SU-DHL-6 (cell line): ENCODE measurements around the gene DDX42.
A peak's percentile ranks its signal among the peaks of the same experiment; 100 is the strongest.

ENCODE experiments used
- H2AFZ ChIP-seq: fragments of 200-600 bp; sonication (generic); 2 replicates; pipeline ENCODE4 v1.6.1; 2014; ENCODE audit warnings: low read depth, mild to moderate bottlenecking, moderate library complexity, mixed read lengths, antibody characterized with exemption, low read length; ENCODE audit not compliant: severe bottlenecking
- H3F3A ChIP-seq: fragments of 200-600 bp; shearing (Covaris generic); 2 replicates; pipeline ENCODE4 v1.6.0; 2016; ENCODE audit warnings: antibody characterized with exemption, mild to moderate bottlenecking; ENCODE audit not compliant: insufficient read depth
- H3K27ac ChIP-seq: fragments of 200-600 bp; sonication (generic); 2 replicates; pipeline ENCODE4 v1.5.1; 2016; ENCODE audit warnings: low read depth, mild to moderate bottlenecking, low read length, moderate library complexity, mixed read lengths
- H3K27me3 ChIP-seq: fragments of 200-600 bp; sonication (generic), shearing (Covaris generic); 2 replicates; pipeline ENCODE4 v1.6.0; 2014; ENCODE audit warnings: mild to moderate bottlenecking, low read length
- H3K36me3 ChIP-seq: fragments of 200-600 bp; sonication (generic); 2 replicates; pipeline ENCODE4 v1.6.1; 2014; ENCODE audit warnings: mild to moderate bottlenecking, low read length, mixed read lengths
- H3K4me2 ChIP-seq: fragments of 300-600, 200-600 bp; shearing (Covaris generic), sonication (generic); 2 replicates; pipeline ENCODE4 v1.6.0; 2014; ENCODE audit warnings: low read length, low read depth, mild to moderate bottlenecking; ENCODE audit not compliant: poor library complexity, severe bottlenecking
- H3K4me3 ChIP-seq: fragments of 200-600 bp; sonication (generic); 2 replicates; pipeline ENCODE4 v1.5.1; 2014; ENCODE audit warnings: antibody characterized with exemption, low read length, mild to moderate bottlenecking, mixed read lengths; ENCODE audit not compliant: insufficient read depth, poor library complexity, severe bottlenecking
- H3K79me2 ChIP-seq: fragments of 200-600 bp; sonication (generic); 2 replicates; pipeline ENCODE4 v1.6.1; 2014; ENCODE audit warnings: mild to moderate bottlenecking, low read length, moderate library complexity; ENCODE audit not compliant: insufficient read depth
- H3K9ac ChIP-seq: fragments of 200-600 bp; sonication (generic); 2 replicates; pipeline ENCODE4 v1.7.0; 2014; ENCODE audit warnings: mild to moderate bottlenecking, low read length
- H3K9me2 ChIP-seq: fragments of 200-600 bp; sonication (generic); replicated peaks from 2 replicates; pipeline ENCODE4 v1.6.1; 2014; ENCODE audit warnings: low read length; ENCODE audit not compliant: insufficient read depth
- H3K9me3 ChIP-seq: fragments of 200-600 bp; sonication (generic); 2 replicates; pipeline ENCODE4 v1.6.1; 2014; ENCODE audit warnings: low read length, mixed read lengths; ENCODE audit not compliant: insufficient read depth
- H4K20me1 ChIP-seq: fragments of 200-600 bp; sonication (generic); 2 replicates; pipeline ENCODE4 v1.6.1; 2014; ENCODE audit warnings: low read depth, mild to moderate bottlenecking, antibody characterized with exemption, low read length, moderate library complexity, mixed read lengths
- CTCF ChIP-seq: fragments of 200-600 bp; sonication (generic); IDR thresholded peaks from one replicate; pipeline ENCODE4 v1.5.1; 2017; ENCODE audit warnings: antibody characterized with exemption, mild to moderate bottlenecking, low read length, moderate library complexity; ENCODE audit not compliant: insufficient read depth, poor library complexity, severe bottlenecking
- EZH2phosphoT487 ChIP-seq: fragments of 200-600 bp; sonication (generic), shearing (Covaris generic); conservative IDR thresholded peaks from 2 replicates; pipeline ENCODE4 v1.6.1; 2018; ENCODE audit warnings: mild to moderate bottlenecking, antibody characterized with exemption, low read length, moderate library complexity, mixed read lengths

Gene DDX42

GRCh38 chr17:63845509-63845908, 71.5 kb downstream of the DDX42 start:
- H3K27me3 ChIP-seq = no peaks in the 10 kb centered on the region
- peaks cover 7% of the 10 kb centered on the region; the same call in 1 of the 2 replicates for H3K9me3 ChIP-seq
- H3K36me3 ChIP-seq = no peaks in the 10 kb centered on the region
- peaks cover 17% of the 10 kb centered on the region for H3F3A ChIP-seq
- no peak overlapping the region for H3K4me3 ChIP-seq
- H3K4me2 ChIP-seq = no peak overlapping the region
- H4K20me1 ChIP-seq = no peaks in the 10 kb centered on the region
- no peaks in the 10 kb centered on the region for H3K9me2 ChIP-seq
- no peak overlapping the region for H3K9ac ChIP-seq
- H2AFZ ChIP-seq = no peak overlapping the region
- no peak overlapping the region for H3K27ac ChIP-seq
- TF ChIP-seq EZH2phosphoT487 = no peak
- no peak for TF ChIP-seq CTCF
- H3K79me2 ChIP-seq = peaks cover 18% of the 10 kb centered on the region

GRCh38 chr17:63847525-63848249, 73.7 kb downstream of the DDX42 start:
- no peaks in the 10 kb centered on the region for H3K79me2 ChIP-seq
- no peak overlapping the region for H3K4me2 ChIP-seq

GRCh38 chr17:63848834-63849689, 75.1 kb downstream of the DDX42 start:
- H3K9me3 ChIP-seq = peaks cover 7% of the 10 kb centered on the region; the same call in 1 of the 2 replicates
- no peaks in the 10 kb centered on the region for H3K27me3 ChIP-seq
- no peak overlapping the region for H3K4me3 ChIP-seq
- peak overlapping the region; percentile 8; the same call in 1 of the 2 replicates for H3K9ac ChIP-seq
- peak overlapping the region; percentile 89 for H2AFZ ChIP-seq
- no peaks in the 10 kb centered on the region for H4K20me1 ChIP-seq
- no peaks in the 10 kb centered on the region for H3K79me2 ChIP-seq
- peaks cover 6% of the 10 kb centered on the region for H3F3A ChIP-seq
- peak overlapping the region; percentile 33 for H3K4me2 ChIP-seq
- no peaks in the 10 kb centered on the region for H3K9me2 ChIP-seq
- no peaks in the 10 kb centered on the region for H3K36me3 ChIP-seq
- no peak for TF ChIP-seq EZH2phosphoT487
- TF ChIP-seq CTCF = peak; percentile 65
- no peak overlapping the region for H3K27ac ChIP-seq

More at GRCh38 chr17:63847525-63848249, 73.7 kb downstream of the DDX42 start:
- Histone ChIP-seq H3K9me3 (peaks cover 7% of the 10 kb centered on the region; the same call in 1 of the 2 replicates), H3K36me3 (no peaks in the 10 kb centered on the region), H3K27me3 (no peaks in the 10 kb centered on the region), H2AFZ (no peak overlapping the region), H3K4me3 (no peak overlapping the region), H4K20me1 (no peaks in the 10 kb centered on the region), H3F3A (peaks cover 17% of the 10 kb centered on the region), H3K9me2 (no peaks in the 10 kb centered on the region), H3K27ac (no peak overlapping the region), H3K9ac (no peak overlapping the region)
- no peak for TF ChIP-seq EZH2phosphoT487
- TF ChIP-seq CTCF = no peak
